Fibroblast of the aortic adventitia (primary cell): ENCODE measurements around the gene DPP4. TPM values are rescaled to one million over a fixed set of nuclear protein-coding genes. Genes with fewer than 3 reads are reported as not detected.

Experiments
- DNase-seq: peaks from one replicate; pipeline ENCODE4 v3.0.0-alpha.2; 2010; ENCODE audit warnings: low read depth
- H3K4me3 ChIP-seq: 2 replicates; pipeline ENCODE4 v1.5.1; 2011; ENCODE audit warnings: low read depth, mild to moderate bottlenecking, control low read depth, low read length, moderate library complexity
- CTCF ChIP-seq: IDR thresholded peaks from 2 replicates; pipeline ENCODE4 v1.5.1; 2011; ENCODE audit warnings: mild to moderate bottlenecking, low read length, control low read depth, inconsistent platforms; ENCODE audit not compliant: insufficient read depth
- total RNA-seq: library from RNA; depleted of rRNA; stranded (reverse); fragments of >200 nt; gene quantifications from 2 replicates; pipeline ENCODE4 v1.2.3, GENCODE V29; 2012; ENCODE audit warnings: low replicate concordance

The DPP4 gene
- total RNA-seq, 1 donor, result 203 TPM

GRCh38 chr2:162086904-162087303 is 12.9 kb upstream of the DPP4 start:
- TF ChIP-seq CTCF, result no peak
- DNase-seq, result peak; percentile 93
- H3K4me3 ChIP-seq, result no peak overlapping the region

DNA sequence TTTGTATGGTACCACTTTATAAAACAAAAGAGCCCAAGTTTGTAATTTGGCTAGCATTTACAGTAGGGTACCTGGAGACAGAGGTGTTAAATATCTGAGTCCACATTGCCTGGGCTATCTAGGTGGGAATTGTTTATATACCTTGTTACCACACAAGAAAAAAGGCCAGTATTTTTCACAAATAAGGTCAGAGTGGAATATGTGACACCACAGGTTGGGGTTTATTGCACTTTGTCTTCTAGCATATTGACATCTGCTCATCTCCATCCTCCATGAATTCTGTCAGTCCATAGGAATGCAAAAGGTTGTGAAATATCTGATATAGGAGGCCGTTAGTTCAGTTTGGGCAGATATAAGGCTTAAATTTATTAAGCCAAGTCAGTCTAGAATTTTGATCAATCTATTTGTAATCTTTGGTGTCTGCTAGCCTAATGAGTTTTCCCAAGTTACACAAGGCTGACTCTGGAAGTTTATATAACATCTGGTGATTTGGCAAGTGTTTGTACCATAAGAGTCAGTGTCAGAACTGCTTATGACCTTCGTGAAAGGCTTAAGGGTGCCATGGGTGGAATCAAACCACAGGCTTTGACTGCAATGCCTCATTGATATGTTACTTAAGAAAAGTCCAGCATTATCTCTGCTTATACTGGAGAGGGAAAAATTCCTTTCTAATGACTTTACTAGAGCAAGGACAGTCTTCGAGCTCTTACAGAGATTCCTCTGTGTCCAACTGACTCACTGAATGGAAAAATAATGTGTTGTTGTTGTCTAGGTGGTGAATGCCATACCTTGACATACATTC is 11.3 kb upstream of the DPP4 start:
- no peak for TF ChIP-seq CTCF
- H3K4me3 ChIP-seq, result no peak overlapping the region
- DNase-seq, result peak; percentile 98

DNA sequence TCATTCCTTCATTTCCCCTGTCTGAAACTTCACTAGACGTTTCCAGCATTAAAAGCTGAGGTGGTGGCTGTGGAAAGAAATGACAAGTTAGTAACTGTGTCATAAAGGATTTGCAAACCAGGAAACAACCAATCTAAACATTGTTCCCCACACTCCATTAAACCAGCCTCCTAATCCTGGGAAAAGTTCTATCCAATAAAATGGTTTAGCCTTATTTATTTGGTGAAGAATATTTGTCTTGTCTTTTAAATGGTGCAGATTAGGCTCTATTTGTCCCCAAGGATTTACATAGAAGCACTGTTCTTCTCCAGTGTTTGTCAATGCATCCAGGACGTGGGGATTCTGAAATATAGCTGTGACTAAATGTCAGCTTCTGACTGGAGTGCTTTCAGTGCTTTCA is 10.5 kb upstream of the DPP4 start:
- H3K4me3 ChIP-seq, result no peak overlapping the region
- no peak for TF ChIP-seq CTCF
- no peak for DNase-seq

GRCh38 chr2:162082681-162083080 is 8.7 kb upstream of the DPP4 start:
- TF ChIP-seq CTCF, result no peak
- no peak overlapping the region for H3K4me3 ChIP-seq
- no peak for DNase-seq

DNA sequence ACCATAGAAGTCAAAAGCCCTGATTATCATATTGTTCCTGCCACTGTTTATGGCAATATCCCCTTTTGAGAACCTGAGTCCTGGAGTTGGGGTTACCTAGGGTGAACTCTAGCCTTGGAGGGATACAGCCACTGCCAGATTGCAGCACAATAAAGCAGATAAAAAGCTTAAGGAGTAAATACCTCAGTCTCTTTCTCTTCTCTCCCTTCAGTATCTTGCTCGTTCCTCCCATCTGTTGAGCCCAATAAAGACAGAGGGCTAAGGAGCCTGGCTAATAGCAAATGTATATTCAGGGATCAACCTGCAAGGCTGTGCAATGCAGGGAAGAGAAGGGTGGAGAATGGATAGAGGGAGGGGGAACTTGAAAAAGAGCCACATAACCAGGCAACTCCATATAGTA is 8.0 kb upstream of the DPP4 start:
- H3K4me3 ChIP-seq, result no peak overlapping the region
- DNase-seq, result no peak
- TF ChIP-seq CTCF, result no peak

- TF ChIP-seq CTCF, result no peak
- H3K4me3 ChIP-seq, result no peak overlapping the region
- no peak for DNase-seq
Observed at GRCh38 chr2:162079514-162079913, 5.5 kb upstream of the DPP4 start.

DNA sequence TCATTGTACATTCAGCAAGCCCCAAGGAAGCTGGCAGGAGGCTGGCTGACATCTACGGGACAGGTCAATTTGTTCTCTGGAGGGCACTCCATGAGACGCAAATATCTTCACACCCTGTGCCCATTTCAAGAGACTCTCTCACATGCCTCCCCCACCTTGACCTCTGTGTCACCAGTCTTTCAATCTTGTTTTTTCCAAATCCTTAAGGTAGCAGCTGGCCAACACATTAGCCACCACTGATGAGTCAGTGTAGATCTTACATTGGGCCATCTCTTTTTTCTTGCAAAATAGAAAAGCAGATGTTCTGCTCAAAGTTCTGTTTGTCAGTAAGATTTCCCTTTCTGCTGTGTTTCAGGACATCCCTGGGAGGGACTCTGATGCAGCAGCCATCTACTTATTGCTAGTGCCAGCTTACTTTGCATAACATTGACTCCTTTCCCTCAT is 1.7 kb upstream of the DPP4 start:
- DNase-seq, result no peak
- no peak overlapping the region for H3K4me3 ChIP-seq
- no peak for TF ChIP-seq CTCF
